Measurements from ENCODE around the gene MMP24. TPM values are rescaled to one million over a fixed set of nuclear protein-coding genes. Genes with fewer than 3 reads are reported as not detected.

Gene MMP24
- total and polyA plus RNA-seq, 2 of the 13 experiments (the other 11 are each of a cell fraction or from before 2014, with no cell fraction given) = 0.29 to 0.35 TPM

DNA sequence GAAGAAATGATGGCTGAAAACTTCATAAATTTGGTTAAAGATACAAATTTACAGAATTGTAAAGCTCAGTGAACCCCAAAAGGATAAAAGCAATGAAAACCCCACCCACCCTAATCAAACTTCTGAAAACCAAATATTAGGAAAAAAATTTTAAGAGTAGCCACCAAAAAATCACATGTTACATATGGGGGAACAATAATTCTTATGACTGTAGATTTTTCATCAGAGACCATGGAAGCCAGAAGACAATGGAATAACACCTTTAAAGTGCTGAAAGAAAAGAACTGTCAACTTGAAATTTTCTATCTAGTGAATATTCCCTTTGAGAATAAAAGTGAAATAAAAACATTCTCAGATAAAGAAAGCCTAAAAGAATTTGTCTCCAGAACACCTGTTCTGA lies 30.2 kb upstream of the MMP24 start:
- DNase-seq (ENCODE audit: low spot score) = no peak
- no peaks in the 10 kb centered on the region for H3K4me1 ChIP-seq (ENCODE audit: insufficient read depth, low read length)
- no TSS peak for BruUV-seq (replicated peaks)
- H4K20me1 ChIP-seq (ENCODE audit: insufficient read depth, low read length) = no peaks in the 10 kb centered on the region
- no peaks in the 10 kb centered on the region for H3K79me2 ChIP-seq (ENCODE audit: insufficient read depth, low read length)
- in situ Hi-C loops (cut with HindIII; ENCODE audit: extremely low pct_ligation_motif_present, low pct_unique_long_range_greater_than_20kb) (no loop called here), intact Hi-C loops (cut with micrococcal nuclease; ENCODE audit: unreplicated experiment) (no loop called here)
- no peaks in the 10 kb centered on the region for H3K36me3 ChIP-seq (replicated peaks in 1 of 2; ENCODE audit: control insufficient read depth in 1 of 2, insufficient read depth in 2 of 2, low read length in 2 of 2)
- H3K9me3 ChIP-seq (ENCODE audit: low read length) = peaks cover 24% of the 10 kb centered on the region
- H3K4me3 ChIP-seq (replicated peaks in 1 of 3; ENCODE audit: insufficient read depth in 1 of 3, low read depth in 2 of 3, low read length in 3 of 3) = no peak overlapping the region
- no peak overlapping the region for H3K9ac ChIP-seq (ENCODE audit: insufficient read depth, low read depth, low read length)
- H2AFZ ChIP-seq (ENCODE audit: low read length) = no peak overlapping the region
- H3K27me3 ChIP-seq (ENCODE audit: control insufficient read depth in 1 of 2, insufficient read depth in 2 of 2, low read length in 2 of 2) = peaks cover 2 to 4% of the 10 kb centered on the region in 2 experiments; a peak in 1 of 5 replicates
- ATAC-seq = no peak
- ChIA-PET POLR2A (no interaction called here), CTCF (ENCODE audit: low intra/inter-chr PET ratio, low total read pairs) (no interaction called here)
- FAIRE-seq = no peak
- no peak overlapping the region for H3K27ac ChIP-seq (ENCODE audit: extremely low read length, insufficient read depth, low read length)
- no peak overlapping the region for H3K4me2 ChIP-seq (ENCODE audit: low read depth, low read length)
- TF ChIP-seq ZNF232 (CRISPR knock-in tag; IDR thresholded peaks at IDR 0.05; ENCODE audit: borderline replicate concordance) (no peak), ZNF317 (CRISPR knock-in tag; IDR thresholded peaks at IDR 0.05) (peak; percentile 99)

GRCh38 chr20:35199740-35200139 lies 26.8 kb upstream of the MMP24 start:
- no peak for DNase-seq (ENCODE audit: low spot score)
- CTCF ChIA-PET (ENCODE audit: low intra/inter-chr PET ratio, low total read pairs) = no interaction called here
- peaks cover 24% of the 10 kb centered on the region for H3K9me3 ChIP-seq (ENCODE audit: low read length)
- BruUV-seq (replicated peaks) = no TSS peak
- H4K20me1 ChIP-seq (ENCODE audit: insufficient read depth, low read length) = no peaks in the 10 kb centered on the region
- in situ Hi-C loops (cut with HindIII; ENCODE audit: extremely low pct_ligation_motif_present, low pct_unique_long_range_greater_than_20kb) (no loop called here), intact Hi-C loops (cut with micrococcal nuclease; ENCODE audit: unreplicated experiment) (loop anchor here (10.0 kb wide), 1 partner anchor 365 kb away; no protein-coding TSS in a partner anchor)
- no peaks in the 10 kb centered on the region for H3K27me3 ChIP-seq (ENCODE audit: control insufficient read depth in 1 of 2, insufficient read depth in 2 of 2, low read length in 2 of 2)
- no peak overlapping the region for H2AFZ ChIP-seq (ENCODE audit: low read length)
- no peaks in the 10 kb centered on the region for H3K36me3 ChIP-seq (replicated peaks in 1 of 2; ENCODE audit: control insufficient read depth in 1 of 2, insufficient read depth in 2 of 2, low read length in 2 of 2)
- no peak for TF ChIP-seq BCL6 (CRISPR knock-in tag; IDR thresholded peaks at IDR 0.05)
- peak; percentile 42 to 49 for TF ChIP-seq MAFK (conservative IDR thresholded peaks at IDR 0.05 in 1 of 2, IDR thresholded peaks at IDR 0.05 in 1 of 2; ENCODE audit: low read length in 2 of 2)
- no peaks in the 10 kb centered on the region for H3K79me2 ChIP-seq (ENCODE audit: insufficient read depth, low read length)
- no peak for FAIRE-seq
- no peak for ATAC-seq
- H3K4me2 ChIP-seq (ENCODE audit: low read depth, low read length) = no peak overlapping the region
- H3K4me1 ChIP-seq (ENCODE audit: insufficient read depth, low read length) = no peaks in the 10 kb centered on the region
- POLR2A ChIA-PET = no interaction called here
- H3K27ac ChIP-seq (ENCODE audit: extremely low read length, insufficient read depth, low read length) = no peak overlapping the region
- no peak overlapping the region for H3K4me3 ChIP-seq (replicated peaks in 1 of 3; ENCODE audit: insufficient read depth in 1 of 3, low read depth in 2 of 3, low read length in 3 of 3)
- H3K9ac ChIP-seq (ENCODE audit: insufficient read depth, low read depth, low read length) = no peak overlapping the region

Measured in HepG2 (cell line).